Ureter (tissue), 1 donor: ENCODE data around the gene TXNDC16. TPM values are rescaled to one million over a fixed set of nuclear protein-coding genes. Genes with fewer than 3 reads are reported as not detected.

Source experiments
- DNase-seq: peaks from one replicate; pipeline ENCODE4 v3.0.0-alpha.2; 2020; ENCODE audit warnings: low spot score
- total RNA-seq: library from RNA; stranded (reverse); gene quantifications from one replicate; pipeline ENCODE4 v1.2.4, GENCODE V29; 2023
- donor health status: DM: yes; HTN: yes; CAD: no.

The TXNDC16 gene
- total RNA-seq, 1 donor from 2014 or later = 4.0 TPM

DNA sequence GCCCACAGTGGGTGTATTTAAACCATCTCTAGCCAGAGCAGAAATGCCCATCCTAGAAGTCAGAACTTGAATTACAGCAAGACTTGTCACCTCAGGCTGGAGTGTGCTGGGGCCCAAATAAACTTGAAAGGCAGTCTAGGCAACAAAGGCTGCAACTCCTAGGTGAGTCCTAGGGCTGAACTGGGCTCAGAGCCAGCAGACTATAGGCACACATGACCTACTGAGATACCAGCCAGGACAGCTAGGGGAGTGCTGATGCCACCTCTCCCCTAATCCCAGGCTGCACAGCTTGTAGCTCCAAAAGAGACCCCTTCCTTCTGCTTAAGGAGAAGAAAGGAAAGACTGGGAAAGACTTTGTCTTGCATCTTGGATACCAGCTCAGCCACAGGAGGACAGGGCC, 106.0 kb downstream of the TXNDC16 start:
- no peak for DNase-seq

DNA sequence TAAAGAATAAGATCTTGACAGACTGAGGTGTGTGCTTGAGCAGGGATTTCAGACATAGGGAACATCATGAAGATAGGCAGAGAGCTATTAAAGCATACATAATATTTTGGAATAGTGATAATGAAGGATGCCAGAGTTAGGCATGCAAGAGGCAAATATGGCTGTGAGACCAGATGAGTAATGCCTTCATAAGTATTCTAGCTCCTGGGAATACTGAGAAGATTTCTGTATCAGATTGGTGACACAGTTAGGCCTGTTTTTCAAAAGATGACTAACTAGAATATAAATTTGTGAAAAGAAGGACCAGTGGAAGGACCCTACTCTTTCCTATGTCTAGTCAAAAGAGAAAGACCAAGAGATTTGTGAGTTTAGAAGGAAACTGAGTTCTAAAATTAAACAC, 108.8 kb downstream of the TXNDC16 start:
- no peak for DNase-seq

DNA sequence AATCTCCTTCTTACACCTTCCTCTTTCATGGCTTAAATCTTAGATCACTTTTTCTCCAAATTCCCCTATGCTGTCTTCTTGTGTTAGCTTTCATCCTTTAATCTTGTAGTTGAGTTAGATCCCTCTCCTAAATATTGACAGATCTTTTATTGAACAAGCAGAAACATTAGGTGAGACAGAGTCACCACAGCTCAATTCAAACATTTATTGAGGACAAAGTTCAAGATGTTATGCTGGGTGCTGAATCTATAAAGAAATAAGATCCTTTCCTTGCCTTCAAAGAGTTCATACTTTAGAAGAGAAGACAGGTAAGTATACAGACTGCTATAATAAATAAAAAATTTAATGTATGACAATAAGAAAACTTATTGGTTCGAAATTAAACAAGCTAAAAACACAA, 109.7 kb downstream of the TXNDC16 start:
- DNase-seq = no peak

- no peak for DNase-seq
These were observed 110.1 kb downstream of the TXNDC16 start for GRCh38 chr14:52442166-52442565.

DNA sequence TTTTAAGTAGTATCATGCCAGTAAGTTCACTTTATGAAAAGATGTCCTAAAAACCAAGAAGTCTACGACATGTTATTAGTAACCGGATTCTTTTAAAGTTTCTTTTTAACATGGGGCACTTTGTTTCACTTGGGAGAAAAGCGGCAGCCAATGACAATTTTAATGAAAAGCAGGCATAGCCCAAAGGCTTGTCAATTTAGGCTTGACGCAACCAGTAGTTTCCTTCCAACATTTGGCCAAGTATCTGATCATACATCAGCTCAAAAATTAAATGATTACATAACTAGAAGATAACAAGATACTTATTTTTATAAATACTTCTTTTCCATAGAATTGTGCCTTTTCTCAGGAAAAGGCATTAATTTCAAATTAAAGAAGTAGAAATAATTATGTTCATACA, 112.8 kb downstream of the TXNDC16 start:
- no peak for DNase-seq

- DNase-seq = no peak
These were observed 117.3 kb downstream of the TXNDC16 start for GRCh38 chr14:52434955-52435354.

DNA sequence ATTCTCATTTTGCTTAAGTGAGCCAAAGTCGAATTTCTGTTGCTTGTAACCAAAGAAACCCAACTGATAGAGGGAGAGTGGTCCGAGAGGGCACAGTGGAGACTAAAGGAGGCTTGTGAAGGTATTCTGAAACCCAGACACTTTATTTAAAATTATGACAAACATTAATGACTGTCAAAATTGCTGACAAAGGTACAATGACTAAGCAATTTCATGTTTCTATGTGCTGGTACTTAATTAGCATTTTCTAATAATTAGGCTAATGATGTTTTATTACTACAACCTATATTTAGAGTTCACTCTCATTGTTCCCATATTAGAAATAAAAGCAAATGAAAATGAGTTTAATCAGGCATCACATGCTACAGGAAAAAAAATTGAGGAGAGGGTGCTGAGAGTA, 121.8 kb downstream of the TXNDC16 start:
- DNase-seq = no peak

DNA sequence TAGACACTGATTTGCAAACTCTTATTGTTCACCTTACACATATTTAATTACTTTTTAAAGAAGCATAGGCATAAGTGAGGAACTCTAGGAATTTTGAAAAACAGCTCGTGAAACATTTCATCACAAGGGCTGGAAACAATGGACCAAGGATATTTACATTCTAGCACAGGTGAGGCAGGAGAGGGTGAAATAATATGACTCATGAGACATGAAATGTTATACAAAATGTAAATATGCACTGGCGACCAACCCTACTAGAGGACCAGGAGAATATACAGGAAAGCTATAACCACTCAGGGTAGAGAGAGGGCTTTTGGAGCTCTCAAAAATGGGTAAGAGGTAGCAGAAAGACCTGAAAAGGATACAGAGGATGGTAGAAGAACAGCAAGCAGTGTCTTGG, 122.9 kb downstream of the TXNDC16 start:
- DNase-seq = no peak

DNA sequence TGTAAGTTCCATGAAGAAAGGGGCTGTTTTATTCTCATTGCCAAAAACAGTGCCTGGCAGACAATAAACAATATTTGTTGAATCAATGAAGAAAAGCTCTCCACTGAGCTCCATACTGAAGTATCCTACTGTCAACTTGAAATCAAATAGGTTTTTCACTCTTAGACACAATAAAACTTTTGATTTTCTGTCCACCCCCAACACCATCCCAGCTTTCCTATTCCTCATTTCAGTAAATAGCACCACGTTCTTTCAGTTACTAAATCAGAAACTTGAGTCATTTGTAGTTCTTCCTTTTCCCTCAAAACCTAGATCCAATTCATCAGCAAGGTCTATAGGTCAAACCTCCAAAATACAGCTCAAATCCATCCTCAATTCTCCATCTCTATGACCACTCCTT, 124.8 kb downstream of the TXNDC16 start:
- no peak for DNase-seq

DNA sequence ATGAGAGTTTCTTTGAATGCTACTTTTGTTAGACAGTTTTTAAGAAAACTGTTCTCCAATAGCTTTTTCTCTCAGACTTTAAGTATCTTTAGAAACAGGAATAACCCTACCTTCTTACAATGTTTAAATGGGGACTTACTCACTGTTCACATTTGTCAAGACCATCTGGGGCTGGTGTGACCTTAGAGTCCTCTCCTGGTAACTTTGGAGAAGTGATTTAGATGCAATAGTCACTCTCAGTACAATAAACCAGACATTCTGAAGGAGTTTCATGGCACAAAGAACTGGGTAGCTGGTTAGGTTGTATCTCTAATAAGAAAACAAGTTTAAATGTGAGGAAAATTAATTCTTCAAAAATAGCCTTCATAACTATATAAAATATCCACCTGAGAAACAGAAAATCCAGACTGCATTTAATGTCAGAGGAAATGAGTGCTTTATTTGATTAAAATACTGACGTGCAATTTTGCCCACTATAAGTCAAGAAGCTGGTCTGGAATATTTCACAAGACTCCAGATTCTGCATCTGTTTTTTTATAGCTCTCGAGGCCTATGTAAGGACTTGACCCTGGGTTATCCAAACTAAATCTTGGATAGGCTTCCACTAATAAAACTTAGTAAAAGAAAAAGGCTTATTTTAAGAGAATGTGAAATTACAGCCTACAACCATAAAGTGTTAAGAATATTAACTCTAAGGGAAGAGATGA, 129.5 kb downstream of the TXNDC16 start:
- DNase-seq = no peak

GRCh38 chr14:52417139-52417538, 135.2 kb downstream of the TXNDC16 start:
- no peak for DNase-seq

DNA sequence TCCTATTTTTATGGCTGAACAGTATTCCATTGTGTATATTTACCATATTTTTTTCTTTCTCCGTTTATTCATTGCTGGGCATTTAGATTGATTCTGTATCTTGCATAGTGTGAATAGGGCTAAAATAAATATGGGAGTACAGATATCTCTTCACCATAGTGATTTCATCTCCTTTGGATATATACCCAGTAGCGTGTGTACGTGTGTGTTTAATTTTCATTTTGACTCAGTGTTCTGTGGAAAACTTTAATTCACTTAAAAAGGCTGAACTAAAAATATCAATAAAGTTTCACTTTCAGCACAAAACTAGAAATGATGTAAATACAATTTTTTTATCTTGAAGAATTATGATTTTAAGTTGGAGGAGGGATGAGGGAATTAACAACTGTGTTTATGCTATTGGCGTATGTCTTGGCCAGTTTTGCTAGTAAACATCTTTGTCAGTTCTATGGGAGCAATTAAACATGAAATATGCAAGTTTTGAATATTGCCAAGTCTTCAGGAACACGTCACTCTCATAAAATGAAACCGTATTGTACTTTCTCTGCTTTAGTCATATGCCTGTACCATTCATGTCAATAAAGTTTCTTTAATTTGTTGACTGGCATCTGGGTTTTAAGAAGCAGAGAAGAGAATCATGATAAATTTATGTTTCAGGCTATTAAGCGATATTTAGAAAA, 138.4 kb downstream of the TXNDC16 start:
- no peak for DNase-seq

GRCh38 chr14:52412426-52412825, 139.9 kb downstream of the TXNDC16 start:
- no peak for DNase-seq

- no peak for DNase-seq
These were observed 147.0 kb downstream of the TXNDC16 start for GRCh38 chr14:52405314-52405713.

GRCh38 chr14:52402812-52403526, 149.3 kb downstream of the TXNDC16 start:
- no peak for DNase-seq

DNA sequence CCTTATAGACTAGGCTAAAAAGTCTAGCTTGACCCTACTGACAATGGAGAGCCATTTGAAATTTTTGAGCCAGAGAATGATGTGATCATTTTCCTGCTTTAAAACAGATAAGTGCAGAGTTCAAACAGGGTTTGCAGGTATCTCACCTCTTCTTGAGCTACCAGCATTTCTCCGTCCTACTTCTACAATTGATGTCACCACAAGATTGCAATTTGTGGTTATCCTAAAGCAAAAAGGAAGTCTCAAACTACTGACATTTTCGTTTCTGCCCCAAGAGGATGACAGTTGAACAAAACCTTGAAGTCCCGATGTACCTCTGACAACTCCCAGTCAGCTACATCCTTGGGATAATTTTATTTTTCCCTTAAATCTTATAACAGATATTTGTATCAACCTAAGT, 151.5 kb downstream of the TXNDC16 start:
- no peak for DNase-seq

DNA sequence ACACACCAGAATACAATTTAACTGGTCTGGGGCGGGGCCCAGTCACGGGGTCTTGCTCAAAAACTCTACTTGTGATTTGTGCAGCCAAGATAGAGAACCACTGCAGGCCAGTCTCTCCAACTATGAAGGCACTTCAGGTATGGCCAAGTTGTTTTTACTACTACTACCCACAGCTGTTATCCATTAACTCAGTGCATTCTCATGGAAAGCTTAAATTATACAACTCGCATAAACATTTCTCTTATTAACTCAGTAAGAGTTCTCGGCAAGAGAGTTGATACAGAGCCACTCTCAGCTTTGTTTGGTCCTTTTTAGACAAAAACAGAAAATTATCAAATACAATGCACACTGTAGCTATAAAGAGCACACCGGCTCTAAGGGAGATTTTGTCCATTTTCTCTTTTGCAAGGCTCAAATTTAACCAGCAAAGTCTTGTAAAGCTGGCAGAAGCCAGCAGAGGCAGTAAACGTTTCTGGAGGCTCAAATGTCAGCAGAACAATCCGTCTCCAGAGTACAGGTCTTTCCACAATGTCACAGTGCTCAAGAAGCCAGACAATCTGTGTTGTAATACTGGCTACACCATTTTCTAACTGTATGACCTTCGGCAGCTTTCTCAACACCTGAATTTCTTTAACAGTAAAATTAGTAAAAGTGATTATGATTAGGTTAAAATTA, 152.2 kb downstream of the TXNDC16 start:
- no peak for DNase-seq

- no peak for DNase-seq
These were observed 153.2 kb downstream of the TXNDC16 start for GRCh38 chr14:52399104-52399503.

GRCh38 chr14:52397844-52398243, 154.5 kb downstream of the TXNDC16 start:
- DNase-seq = no peak

GRCh38 chr14:52395728-52396127, 156.6 kb downstream of the TXNDC16 start:
- no peak for DNase-seq

GRCh38 chr14:52391881-52392615, 160.3 kb downstream of the TXNDC16 start:
- no peak for DNase-seq
